ENCODE measurements around the gene MICAL3. TPM values are rescaled to one million over a fixed set of nuclear protein-coding genes. Genes with fewer than 3 reads are reported as not detected.

MICAL3 gene
- polyA plus RNA-seq, 3 donors = 0.23 to 0.84 TPM; not detected in 1

DNA sequence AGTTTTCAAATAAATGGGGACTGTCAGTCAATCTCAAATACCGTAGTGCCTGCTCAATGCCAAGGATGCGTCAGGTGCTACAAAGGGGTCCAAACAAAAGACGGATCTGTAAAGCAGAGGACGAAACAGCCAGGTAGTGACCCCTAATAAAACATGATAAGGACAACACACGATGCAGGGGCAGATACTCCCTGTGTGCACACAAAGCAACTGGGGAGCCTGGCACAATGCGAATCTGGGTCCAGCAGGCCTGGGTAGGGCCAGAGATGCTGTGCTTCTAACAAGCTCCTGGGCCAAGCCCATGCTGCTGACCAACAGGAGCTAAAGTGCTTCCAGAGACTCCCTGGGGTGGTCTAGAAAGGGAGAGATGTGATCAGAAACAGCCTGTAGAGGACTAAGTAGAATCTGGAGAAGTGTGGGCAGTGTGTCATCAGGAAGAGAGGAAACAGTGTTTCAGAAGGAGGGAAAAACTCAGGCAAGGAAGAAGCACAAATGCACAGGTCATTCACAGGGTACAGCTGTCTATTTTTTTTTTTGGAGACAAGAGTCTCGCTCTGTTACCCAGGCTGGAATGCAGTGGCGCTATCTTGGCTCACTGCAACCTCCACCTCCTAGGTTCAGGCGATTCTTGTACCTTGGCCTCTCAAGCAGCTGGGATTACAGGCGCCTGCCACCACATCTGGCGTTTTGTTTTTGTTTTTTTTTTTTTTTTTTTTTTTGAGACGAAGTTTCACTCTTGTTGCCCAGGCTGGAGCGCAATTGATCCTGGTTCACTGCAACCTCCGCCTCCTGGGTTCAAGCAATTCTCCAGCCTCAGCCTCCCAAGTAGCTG is 74.5 kb downstream of the MICAL3 start:
- H3K79me2 ChIP-seq (ENCODE audit: insufficient read depth, low read length) = no peaks in the 10 kb centered on the region
- H3K4me3 ChIP-seq (replicated peaks in 1 of 3; ENCODE audit: low read depth in 2 of 3, low read length in 3 of 3) = no peak overlapping the region
- no peak overlapping the region for H3K27ac ChIP-seq (ENCODE audit: low read depth in 1 of 2, low read length in 2 of 2)
- no peak overlapping the region for H3K4me2 ChIP-seq (replicated peaks; ENCODE audit: extremely low read depth, low read length, poor library complexity, severe bottlenecking)
- H3K27ac Mint-ChIP-seq = peak overlapping the region in 1 of 7 donors; percentile 3
- WGBS (ENCODE audit: insufficient coverage) = 96% methylated on average over 10 of the region's 14 CpGs
- H3K4me1 ChIP-seq (ENCODE audit: control insufficient read depth in 1 of 2, insufficient read depth in 2 of 2, low read length in 2 of 2) = no peaks in the 10 kb centered on the region
- no peaks in the 10 kb centered on the region for H3K36me3 Mint-ChIP-seq
- H3K27me3 Mint-ChIP-seq (ENCODE audit: low read depth in 3 of 3) = peaks cover 0 to 3% (median 2%) of the 10 kb centered on the region in 3 donors
- no peak for DNase-seq
- no peaks in the 10 kb centered on the region for H3K27me3 ChIP-seq (ENCODE audit: control insufficient read depth in 2 of 2, insufficient read depth in 2 of 2, low read length in 2 of 2)
- H3K9ac ChIP-seq (ENCODE audit: insufficient read depth, low read length, poor library complexity, severe bottlenecking) = no peak overlapping the region
- H3K9me3 Mint-ChIP-seq = peaks cover 0 to 3% (median 0%) of the 10 kb centered on the region in 7 donors
- H4K20me1 ChIP-seq (ENCODE audit: insufficient read depth, low read length) = no peaks in the 10 kb centered on the region
- H2AFZ ChIP-seq (ENCODE audit: insufficient read depth, low read depth, low read length, poor library complexity, severe bottlenecking) = no peak overlapping the region
- H3K36me3 ChIP-seq (replicated peaks in 1 of 2; ENCODE audit: control insufficient read depth in 1 of 2, insufficient read depth in 2 of 2, low read length in 2 of 2) = no peaks in the 10 kb centered on the region
- intact Hi-C loops (cut with micrococcal nuclease) = no loop called here
- TF ChIP-seq, protein P1, sequence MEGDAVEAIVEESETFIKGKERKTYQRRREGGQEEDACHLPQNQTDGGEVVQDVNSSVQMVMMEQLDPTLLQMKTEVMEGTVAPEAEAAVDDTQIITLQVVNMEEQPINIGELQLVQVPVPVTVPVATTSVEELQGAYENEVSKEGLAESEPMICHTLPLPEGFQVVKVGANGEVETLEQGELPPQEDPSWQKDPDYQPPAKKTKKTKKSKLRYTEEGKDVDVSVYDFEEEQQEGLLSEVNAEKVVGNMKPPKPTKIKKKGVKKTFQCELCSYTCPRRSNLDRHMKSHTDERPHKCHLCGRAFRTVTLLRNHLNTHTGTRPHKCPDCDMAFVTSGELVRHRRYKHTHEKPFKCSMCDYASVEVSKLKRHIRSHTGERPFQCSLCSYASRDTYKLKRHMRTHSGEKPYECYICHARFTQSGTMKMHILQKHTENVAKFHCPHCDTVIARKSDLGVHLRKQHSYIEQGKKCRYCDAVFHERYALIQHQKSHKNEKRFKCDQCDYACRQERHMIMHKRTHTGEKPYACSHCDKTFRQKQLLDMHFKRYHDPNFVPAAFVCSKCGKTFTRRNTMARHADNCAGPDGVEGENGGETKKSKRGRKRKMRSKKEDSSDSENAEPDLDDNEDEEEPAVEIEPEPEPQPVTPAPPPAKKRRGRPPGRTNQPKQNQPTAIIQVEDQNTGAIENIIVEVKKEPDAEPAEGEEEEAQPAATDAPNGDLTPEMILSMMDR (IDR thresholded peaks at IDR 0.05) = no peak
- H3K9me3 ChIP-seq (replicated peaks in 1 of 2; ENCODE audit: control insufficient read depth in 1 of 2, insufficient read depth in 1 of 2, low read length in 2 of 2) = no peaks in the 10 kb centered on the region
- peaks cover 7% of the 10 kb centered on the region for H3K4me1 Mint-ChIP-seq
- no peak overlapping the region for H3K4me3 Mint-ChIP-seq

GRCh38 chr22:17948101-17948500 is 76.3 kb downstream of the MICAL3 start:
- Histone ChIP-seq H3K79me2 (ENCODE audit: insufficient read depth, low read length) (no peaks in the 10 kb centered on the region), H3K4me1 (ENCODE audit: control insufficient read depth in 1 of 2, insufficient read depth in 2 of 2, low read length in 2 of 2) (no peaks in the 10 kb centered on the region), H3K36me3 (replicated peaks in 1 of 2; ENCODE audit: control insufficient read depth in 1 of 2, insufficient read depth in 2 of 2, low read length in 2 of 2) (no peaks in the 10 kb centered on the region), H3K9me3 (replicated peaks in 1 of 2; ENCODE audit: control insufficient read depth in 1 of 2, insufficient read depth in 1 of 2, low read length in 2 of 2) (no peaks in the 10 kb centered on the region), H2AFZ (ENCODE audit: insufficient read depth, low read depth, low read length, poor library complexity, severe bottlenecking) (no peak overlapping the region), H4K20me1 (ENCODE audit: insufficient read depth, low read length) (no peaks in the 10 kb centered on the region), H3K27me3 (ENCODE audit: control insufficient read depth in 2 of 2, insufficient read depth in 2 of 2, low read length in 2 of 2) (no peaks in the 10 kb centered on the region), H3K4me2 (replicated peaks; ENCODE audit: extremely low read depth, low read length, poor library complexity, severe bottlenecking) (no peak overlapping the region), H3K4me3 (replicated peaks in 1 of 3; ENCODE audit: low read depth in 2 of 3, low read length in 3 of 3) (no peak overlapping the region), H3K9ac (ENCODE audit: insufficient read depth, low read length, poor library complexity, severe bottlenecking) (no peak overlapping the region), H3K27ac (ENCODE audit: low read depth in 1 of 2, low read length in 2 of 2) (no peak overlapping the region)
- WGBS (ENCODE audit: insufficient coverage) = 91% methylated on average over 9 of the region's 9 CpGs
- Mint-ChIP-seq H3K4me3 (no peak overlapping the region), H3K4me1 (peaks cover 7% of the 10 kb centered on the region), H3K27ac (no peak overlapping the region), H3K36me3 (no peaks in the 10 kb centered on the region), H3K9me3 (peaks cover 0 to 3% (median 0%) of the 10 kb centered on the region in 7 donors), H3K27me3 (ENCODE audit: low read depth in 3 of 3) (peaks cover 0 to 3% (median 0%) of the 10 kb centered on the region in 3 donors)
- no peak for DNase-seq
- intact Hi-C loops (cut with micrococcal nuclease) = no loop called here
- TF ChIP-seq, protein P1 (IDR thresholded peaks at IDR 0.05) = no peak

Measured in CD14-positive monocyte (primary cell).